ENCODE data around the gene DRD1.

Gene DRD1

GRCh38 chr5:175465282-175465681, 21.3 kb upstream of the DRD1 start:
- no peak overlapping the region for H3K4me3 ChIP-seq (ENCODE audit: insufficient read depth, low read length, poor library complexity, severe bottlenecking)
- no peak overlapping the region for H2AFZ ChIP-seq (ENCODE audit: low read depth, low read length, severe bottlenecking)
- no peaks in the 10 kb centered on the region for H3K27me3 ChIP-seq (ENCODE audit: low read length)
- no peaks in the 10 kb centered on the region for H3K79me2 ChIP-seq (ENCODE audit: insufficient read depth, low read length)
- H3K9me3 ChIP-seq (ENCODE audit: insufficient read depth, low read length): no peaks in the 10 kb centered on the region
- no peaks in the 10 kb centered on the region for H4K20me1 ChIP-seq (ENCODE audit: low read depth, low read length)
- H3K9ac ChIP-seq (ENCODE audit: low read length): no peak overlapping the region
- H3K36me3 ChIP-seq (ENCODE audit: low read length): no peaks in the 10 kb centered on the region
- no peak overlapping the region for H3K27ac ChIP-seq (ENCODE audit: low read depth, low read length)
- TF ChIP-seq, protein P1, sequence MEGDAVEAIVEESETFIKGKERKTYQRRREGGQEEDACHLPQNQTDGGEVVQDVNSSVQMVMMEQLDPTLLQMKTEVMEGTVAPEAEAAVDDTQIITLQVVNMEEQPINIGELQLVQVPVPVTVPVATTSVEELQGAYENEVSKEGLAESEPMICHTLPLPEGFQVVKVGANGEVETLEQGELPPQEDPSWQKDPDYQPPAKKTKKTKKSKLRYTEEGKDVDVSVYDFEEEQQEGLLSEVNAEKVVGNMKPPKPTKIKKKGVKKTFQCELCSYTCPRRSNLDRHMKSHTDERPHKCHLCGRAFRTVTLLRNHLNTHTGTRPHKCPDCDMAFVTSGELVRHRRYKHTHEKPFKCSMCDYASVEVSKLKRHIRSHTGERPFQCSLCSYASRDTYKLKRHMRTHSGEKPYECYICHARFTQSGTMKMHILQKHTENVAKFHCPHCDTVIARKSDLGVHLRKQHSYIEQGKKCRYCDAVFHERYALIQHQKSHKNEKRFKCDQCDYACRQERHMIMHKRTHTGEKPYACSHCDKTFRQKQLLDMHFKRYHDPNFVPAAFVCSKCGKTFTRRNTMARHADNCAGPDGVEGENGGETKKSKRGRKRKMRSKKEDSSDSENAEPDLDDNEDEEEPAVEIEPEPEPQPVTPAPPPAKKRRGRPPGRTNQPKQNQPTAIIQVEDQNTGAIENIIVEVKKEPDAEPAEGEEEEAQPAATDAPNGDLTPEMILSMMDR (IDR thresholded peaks at IDR 0.05; ENCODE audit: insufficient read depth, low read length, poor library complexity, severe bottlenecking): no peak
- no peak for TF ChIP-seq EZH2phosphoT487 (conservative IDR thresholded peaks at IDR 0.05; ENCODE audit: low read length)
- H3K9me2 ChIP-seq (replicated peaks; ENCODE audit: insufficient read depth, low read length): no peaks in the 10 kb centered on the region
- no peaks in the 10 kb centered on the region for H3F3A ChIP-seq (ENCODE audit: insufficient read depth)
- H3K4me2 ChIP-seq (ENCODE audit: low read depth, low read length, poor library complexity, severe bottlenecking): no peak overlapping the region

GRCh38 chr5:175464942-175465233, 20.9 kb upstream of the DRD1 start:
- TF ChIP-seq, protein P1 (IDR thresholded peaks at IDR 0.05; ENCODE audit: insufficient read depth, low read length, poor library complexity, severe bottlenecking): no peak
- no peak for TF ChIP-seq EZH2phosphoT487 (conservative IDR thresholded peaks at IDR 0.05; ENCODE audit: low read length)
- H3K9me2 ChIP-seq (replicated peaks; ENCODE audit: insufficient read depth, low read length): no peaks in the 10 kb centered on the region
- no peaks in the 10 kb centered on the region for H3K36me3 ChIP-seq (ENCODE audit: low read length)
- H3K9me3 ChIP-seq (ENCODE audit: insufficient read depth, low read length): no peaks in the 10 kb centered on the region
- H3K4me3 ChIP-seq (ENCODE audit: insufficient read depth, low read length, poor library complexity, severe bottlenecking): no peak overlapping the region
- H3K9ac ChIP-seq (ENCODE audit: low read length): no peak overlapping the region
- H3K4me2 ChIP-seq (ENCODE audit: low read depth, low read length, poor library complexity, severe bottlenecking): no peak overlapping the region
- no peaks in the 10 kb centered on the region for H4K20me1 ChIP-seq (ENCODE audit: low read depth, low read length)
- peak overlapping the region; percentile 46 for H2AFZ ChIP-seq (ENCODE audit: low read depth, low read length, severe bottlenecking)
- H3K79me2 ChIP-seq (ENCODE audit: insufficient read depth, low read length): no peaks in the 10 kb centered on the region
- no peaks in the 10 kb centered on the region for H3K27me3 ChIP-seq (ENCODE audit: low read length)
- H3F3A ChIP-seq (ENCODE audit: insufficient read depth): no peaks in the 10 kb centered on the region
- no peak overlapping the region for H3K27ac ChIP-seq (ENCODE audit: low read depth, low read length)

GRCh38 chr5:175464074-175464941, 20.3 kb upstream of the DRD1 start:
- no peaks in the 10 kb centered on the region for H3K79me2 ChIP-seq (ENCODE audit: insufficient read depth, low read length)
- H3K9ac ChIP-seq (ENCODE audit: low read length): no peak overlapping the region
- TF ChIP-seq, protein P1 (IDR thresholded peaks at IDR 0.05; ENCODE audit: insufficient read depth, low read length, poor library complexity, severe bottlenecking): peak; percentile 62
- no peak for TF ChIP-seq EZH2phosphoT487 (conservative IDR thresholded peaks at IDR 0.05; ENCODE audit: low read length)
- no peaks in the 10 kb centered on the region for H3K9me3 ChIP-seq (ENCODE audit: insufficient read depth, low read length)
- H3K4me3 ChIP-seq (ENCODE audit: insufficient read depth, low read length, poor library complexity, severe bottlenecking): no peak overlapping the region
- H3K9me2 ChIP-seq (replicated peaks; ENCODE audit: insufficient read depth, low read length): no peaks in the 10 kb centered on the region
- H3K4me2 ChIP-seq (ENCODE audit: low read depth, low read length, poor library complexity, severe bottlenecking): no peak overlapping the region
- H2AFZ ChIP-seq (ENCODE audit: low read depth, low read length, severe bottlenecking): peak overlapping the region; percentile 46
- H3K27me3 ChIP-seq (ENCODE audit: low read length): no peaks in the 10 kb centered on the region
- H4K20me1 ChIP-seq (ENCODE audit: low read depth, low read length): no peaks in the 10 kb centered on the region
- H3K36me3 ChIP-seq (ENCODE audit: low read length): no peaks in the 10 kb centered on the region
- H3K27ac ChIP-seq (ENCODE audit: low read depth, low read length): no peak overlapping the region
- H3F3A ChIP-seq (ENCODE audit: insufficient read depth): no peaks in the 10 kb centered on the region
